Measurements from ENCODE around the gene ACSM4.

GRCh38 chr12:7319930-7320329 lies 16.1 kb downstream of the ACSM4 start:
- no peak for TF ChIP-seq CTCF (IDR thresholded peaks at IDR 0.05)
- no peak for TF ChIP-seq POLR2A (IDR thresholded peaks at IDR 0.05)
